ENCODE measurements around the gene JAM2.
A peak's percentile ranks its signal among the peaks of the same experiment; 100 is the strongest.
"Not testable (repeated sequence)": the region's sequence is repeated elsewhere in the genome, so short reads cannot be mapped to it uniquely, and the experiment has no call there.

JAM2 gene

GRCh38 chr21:25638660-25639550 is at the start of gene JAM2:
TSS of gene JAM2 (plus strand) at chr21:25639258. CDS start at chr21:25639822, 564 bp downstream.
- DNase-seq: no peak

- no peak for DNase-seq
Observed at GRCh38 chr21:25589887-25590286, 49.2 kb upstream of the JAM2 start.

- DNase-seq: peak; percentile 34
Observed at GRCh38 chr21:25607151-25608043, 31.7 kb upstream of the JAM2 start, which contains the start of gene MRPL39. TSS of gene MRPL39 (minus strand) at chr21:25607481. CDS start at chr21:25607475, 6 bp downstream.

- DNase-seq: peak; percentile 68
Observed at GRCh38 chr21:25608044-25608737, 30.9 kb upstream of the JAM2 start.

- DNase-seq: no peak
Observed at GRCh38 chr21:25614441-25614840, 24.6 kb upstream of the JAM2 start.

- DNase-seq: no peak
Observed at GRCh38 chr21:25615880-25616279, 23.2 kb upstream of the JAM2 start.

GRCh38 chr21:25619198-25619597 is 19.9 kb upstream of the JAM2 start:
- no peak for DNase-seq

- DNase-seq: no peak
Observed at GRCh38 chr21:25624511-25624910, 14.5 kb upstream of the JAM2 start.

- DNase-seq: no peak
Observed at GRCh38 chr21:25625036-25625435, 14.0 kb upstream of the JAM2 start.

GRCh38 chr21:25625776-25626555 is 13.1 kb upstream of the JAM2 start:
- DNase-seq: not testable (repeated sequence)

GRCh38 chr21:25626757-25627156 is 12.3 kb upstream of the JAM2 start:
- DNase-seq: no peak

GRCh38 chr21:25632296-25632695 is 6.8 kb upstream of the JAM2 start:
- DNase-seq: no peak

- DNase-seq: no peak
Observed at GRCh38 chr21:25635310-25635709, 3.7 kb upstream of the JAM2 start.

GRCh38 chr21:25636727-25637126 is 2.3 kb upstream of the JAM2 start:
- no peak for DNase-seq

GRCh38 chr21:25637851-25638659 is 1.0 kb upstream of the JAM2 start:
- no peak for DNase-seq

GRCh38 chr21:25639551-25640201 is 618 bp downstream of the JAM2 start:
- no peak for DNase-seq

GRCh38 chr21:25640202-25640942 is 1.3 kb downstream of the JAM2 start:
- no peak for DNase-seq

- DNase-seq: no peak
Observed at GRCh38 chr21:25640943-25641292, 1.9 kb downstream of the JAM2 start.

GRCh38 chr21:25643486-25643885 is 4.4 kb downstream of the JAM2 start:
- no peak for DNase-seq

- no peak for DNase-seq
Observed at GRCh38 chr21:25646474-25646873, 7.4 kb downstream of the JAM2 start.

Data from DMS79 (cell line).